Endodermal cell (in vitro differentiated cells): Measurements from ENCODE around the gene FGD3. TPM values are rescaled to one million over a fixed set of nuclear protein-coding genes. Genes with fewer than 3 reads are reported as not detected.

Experiments used
- DNase-seq: peaks from one replicate; pipeline ENCODE4 v3.0.0-alpha.2; 2017
- H3K27ac ChIP-seq: 2 replicates; pipeline ENCODE4 v1.5.1; 2013; ENCODE audit warnings: mild to moderate bottlenecking, low read depth, low read length, moderate library complexity
- H3K27me3 ChIP-seq: 2 replicates; pipeline ENCODE4 v1.6.1; 2013; ENCODE audit warnings: mild to moderate bottlenecking, low read length, moderate library complexity; ENCODE audit not compliant: insufficient read depth, control insufficient read depth, poor library complexity, severe bottlenecking
- H3K36me3 ChIP-seq: 2 replicates; pipeline ENCODE4 v1.7.0; 2013; ENCODE audit warnings: mild to moderate bottlenecking, low read length, moderate library complexity; ENCODE audit not compliant: control insufficient read depth, insufficient read depth
- H3K4me1 ChIP-seq: one replicate; pipeline ENCODE4 v1.7.0; 2013; ENCODE audit warnings: low read length; ENCODE audit not compliant: control insufficient read depth, insufficient read depth
- H3K4me3 ChIP-seq: 2 replicates; pipeline ENCODE4 v1.5.1; 2013; ENCODE audit warnings: mild to moderate bottlenecking, low read length, moderate library complexity
- H3K9ac ChIP-seq: 2 replicates; pipeline ENCODE4 v1.6.1; 2013; ENCODE audit warnings: mild to moderate bottlenecking, low read length, moderate library complexity; ENCODE audit not compliant: poor library complexity, severe bottlenecking; ENCODE audit errors: extremely low read depth
- H3K9me3 ChIP-seq: 2 replicates; pipeline ENCODE4 v1.6.1; 2013; ENCODE audit warnings: mild to moderate bottlenecking, low read length, moderate library complexity; ENCODE audit not compliant: control insufficient read depth
- H3K27ac Mint-ChIP-seq: 2 replicates; pipeline ENCODE4 v1.8.0; 2020; ENCODE audit warnings: mixed read lengths
- H3K27me3 Mint-ChIP-seq: 2 replicates; pipeline ENCODE4 v1.8.0; 2021; ENCODE audit warnings: mild to moderate bottlenecking, mixed read lengths; ENCODE audit not compliant: insufficient read depth
- H3K36me3 Mint-ChIP-seq: 2 replicates; pipeline ENCODE4 v1.8.0; 2020; ENCODE audit warnings: low read depth, mixed read lengths
- H3K4me1 Mint-ChIP-seq: 2 replicates; pipeline ENCODE4 v1.8.0; 2020; ENCODE audit warnings: mixed read lengths
- H3K4me3 Mint-ChIP-seq: 2 replicates; pipeline ENCODE4 v1.8.0; 2020; ENCODE audit warnings: mild to moderate bottlenecking, moderate library complexity, mixed read lengths
- H3K9me3 Mint-ChIP-seq: 2 replicates; pipeline ENCODE4 v1.8.0; 2020; ENCODE audit warnings: mild to moderate bottlenecking, mixed read lengths
- CTCF ChIP-seq: fragments of 200-600 bp; sonication (generic); conservative IDR thresholded peaks from 2 replicates; pipeline ENCODE4 v1.5.0; 2021; ENCODE audit warnings: antibody characterized with exemption, mild to moderate bottlenecking
- WGBS, 2 experiments: methylation state at CpG; one replicate each; pipeline versions ENCODE4 v1.1.5 to v1.1.7; 2013; ENCODE audit warnings: missing lambda C conversion rate in 2 of 2, mixed read lengths in 1 of 2; ENCODE audit not compliant: insufficient coverage in 1 of 2, insufficient read length in 1 of 2; 5-methylcytosine and 5-hydroxymethylcytosine counted together
- total RNA-seq, 2 donors: library from RNA; stranded (reverse); fragmentation: NEBNext Ultra II Directional in 1 of 2; extraction: Animal tissue kit (Norgen Biotek cat#: 25700) in 1 of 2; gene quantifications; 2 replicates in 1 of 2; 3 replicates in 1 of 2; pipeline ENCODE4 v1.2.1, GENCODE V29; 2021

The FGD3 gene
- total RNA-seq, 2 donors from 2014 or later = 1.4 to 1.9 TPM

DNA sequence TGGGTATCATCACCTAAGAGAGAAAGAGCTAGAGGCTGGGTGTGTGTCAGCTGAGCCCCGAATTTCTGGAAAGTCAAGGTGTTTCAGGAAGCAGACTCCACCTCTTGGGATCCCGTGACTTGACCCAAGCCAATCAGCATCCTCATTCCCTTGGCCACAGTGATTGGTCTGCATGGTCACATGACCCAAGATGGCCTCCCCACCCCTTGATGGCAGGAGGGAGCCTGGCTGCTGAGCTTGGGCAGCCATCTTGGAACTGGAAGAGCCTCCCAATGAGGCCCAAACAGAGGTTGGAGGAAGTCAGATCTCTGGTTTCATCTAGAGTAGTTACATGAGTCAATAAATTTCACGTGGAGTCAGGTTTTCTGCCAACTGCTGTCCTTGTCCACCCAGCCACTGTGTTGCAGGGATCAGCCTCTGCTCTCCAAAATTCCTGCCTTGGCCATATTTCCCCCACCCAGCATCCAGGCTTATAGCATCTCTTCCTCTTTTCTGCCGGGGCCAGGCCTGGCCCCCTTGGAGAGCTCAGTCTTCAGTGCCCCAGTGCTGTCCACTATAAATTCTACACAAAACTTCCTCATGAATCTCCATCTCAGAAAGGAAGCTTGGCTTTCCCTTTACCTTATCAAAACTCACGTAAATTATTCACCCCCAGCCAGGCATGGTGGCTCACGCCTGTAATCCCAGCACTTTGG is 93.9 kb downstream of the FGD3 start:
- H3K27ac Mint-ChIP-seq = no peak overlapping the region
- Histone ChIP-seq H3K36me3 (no peaks in the 10 kb centered on the region), H3K4me3 (no peak overlapping the region), H3K4me1 (no peaks in the 10 kb centered on the region), H3K9ac (no peak overlapping the region), H3K27me3 (no peaks in the 10 kb centered on the region), H3K27ac (no peak overlapping the region), H3K9me3 (no peaks in the 10 kb centered on the region)
- DNase-seq = no peak
- H3K9me3 Mint-ChIP-seq = no peaks in the 10 kb centered on the region
- no peak for TF ChIP-seq CTCF
- no peaks in the 10 kb centered on the region for H3K4me1 Mint-ChIP-seq
- 91 to 100% methylated on average over 3 to 6 of the region's 6 CpGs for WGBS, 2 experiments
- H3K36me3 Mint-ChIP-seq = no peaks in the 10 kb centered on the region
- H3K4me3 Mint-ChIP-seq = no peak overlapping the region
- H3K27me3 Mint-ChIP-seq = no peaks in the 10 kb centered on the region

DNA sequence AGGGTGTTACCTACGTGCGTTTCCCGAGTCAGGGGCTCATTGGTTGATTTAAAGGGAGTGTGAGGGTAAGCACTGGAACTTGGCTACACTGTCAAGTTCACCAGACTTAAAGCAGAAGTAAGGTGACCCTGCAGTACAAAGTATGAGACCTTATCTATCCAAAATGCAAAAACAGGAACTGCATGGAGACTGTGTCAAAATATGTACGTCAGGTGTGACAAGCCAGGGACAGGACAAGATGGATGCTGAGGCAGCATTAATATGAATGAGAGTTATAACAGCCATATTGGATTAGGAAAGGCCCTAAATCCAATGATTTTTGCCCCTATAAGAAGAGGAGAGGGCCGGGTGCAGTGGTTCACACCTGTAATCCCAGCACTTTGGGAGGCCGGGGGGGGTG is 95.8 kb downstream of the FGD3 start:
- WGBS, 2 experiments = 86% methylated on average over 3 to 6 of the region's 6 CpGs
- Histone ChIP-seq H3K4me1 (no peaks in the 10 kb centered on the region), H3K9ac (no peak overlapping the region), H3K27me3 (no peaks in the 10 kb centered on the region), H3K36me3 (no peaks in the 10 kb centered on the region), H3K9me3 (no peaks in the 10 kb centered on the region), H3K27ac (no peak overlapping the region), H3K4me3 (no peak overlapping the region)
- Mint-ChIP-seq H3K36me3 (no peaks in the 10 kb centered on the region), H3K4me1 (no peaks in the 10 kb centered on the region), H3K9me3 (peaks cover 2% of the 10 kb centered on the region), H3K27ac (no peak overlapping the region), H3K27me3 (no peaks in the 10 kb centered on the region), H3K4me3 (no peak overlapping the region)
- DNase-seq = no peak
- TF ChIP-seq CTCF = no peak

DNA sequence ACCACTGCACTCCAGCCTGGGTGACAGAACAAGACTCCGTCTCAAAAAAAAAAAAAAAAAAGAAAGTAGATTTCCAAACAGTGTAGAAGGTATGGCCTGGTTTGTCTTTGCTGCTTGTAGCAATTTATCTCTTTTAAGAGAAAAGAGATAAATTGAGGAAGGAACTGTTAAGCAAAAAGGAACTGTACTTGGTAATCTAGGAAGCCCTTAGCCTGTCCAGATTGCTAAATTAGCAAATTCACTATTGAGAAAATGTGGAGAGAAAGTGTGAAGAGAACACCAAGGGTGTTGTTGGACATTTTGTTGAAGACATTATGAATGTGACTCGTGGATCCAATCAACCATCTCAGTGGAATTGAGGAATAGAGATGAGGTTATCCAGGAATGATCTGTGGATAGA is 98.2 kb downstream of the FGD3 start:
- no peak for TF ChIP-seq CTCF
- Mint-ChIP-seq H3K27ac (no peak overlapping the region), H3K36me3 (no peaks in the 10 kb centered on the region), H3K4me3 (no peak overlapping the region), H3K9me3 (peaks cover 2% of the 10 kb centered on the region), H3K4me1 (no peaks in the 10 kb centered on the region), H3K27me3 (no peaks in the 10 kb centered on the region)
- no peaks in the 10 kb centered on the region for H3K36me3 ChIP-seq
- no peaks in the 10 kb centered on the region for H3K9me3 ChIP-seq
- H3K27ac ChIP-seq = no peak overlapping the region
- DNase-seq = no peak
- H3K4me3 ChIP-seq = no peak overlapping the region
- H3K27me3 ChIP-seq = no peaks in the 10 kb centered on the region
- 94 to 100% methylated on average over 1 to 2 of the region's 2 CpGs for WGBS, 2 experiments
- no peaks in the 10 kb centered on the region for H3K4me1 ChIP-seq
- no peak overlapping the region for H3K9ac ChIP-seq
